Adipose tissue (tissue), 3 donors: ENCODE results near the gene ABT1. TPM values are rescaled to one million over a fixed set of nuclear protein-coding genes. Genes with fewer than 3 reads are reported as not detected.

Source experiments
- polyA plus RNA-seq, 3 donors: library from polyadenylated mRNA; stranded (reverse); fragments of 200-250 nt; gene quantifications; one replicate each; pipeline ENCODE4 v1.2.3, GENCODE V29; 2013
- donor health status: healthy with polysubstance abuse.
- donor health status: Bipolar disorder and iron deficiency.
- donor health status: healthy.

Gene ABT1
- polyA plus RNA-seq, 3 donors, result 8.1 to 16.3 (median 11.8) TPM

Other genes with a start within 250 kb of the ABT1 start
- gene BTN3A2, start 231.8 kb upstream of the ABT1 start, polyA plus RNA-seq, result 10 to 100 TPM; 13.0 to 22.0 (median 15.6) TPM
- 1 to 10 TPM; 2.4 to 4.5 (median 4.2) TPM for gene BTN2A2, start 213.8 kb upstream of the ABT1 start, polyA plus RNA-seq
- gene BTN3A1, start 194.7 kb upstream of the ABT1 start, polyA plus RNA-seq, result 10 to 100 TPM in 2 of 3 donors, 1 to 10 TPM in 1; 9.8 to 12.8 (median 12.8) TPM
- 10 to 100 TPM in 2 of 3 donors, 1 to 10 TPM in 1; 7.2 to 13.2 (median 10.1) TPM for gene BTN3A3, start 156.4 kb upstream of the ABT1 start, polyA plus RNA-seq
- 10 to 100 TPM in 1 of 3 donors, 1 to 10 TPM in 2; 7.9 to 13.3 (median 9.8) TPM for gene BTN2A1, start 139.0 kb upstream of the ABT1 start, polyA plus RNA-seq
- gene BTN1A1, start 96.7 kb upstream of the ABT1 start, polyA plus RNA-seq, result not detected
- gene HMGN4, start 58.6 kb upstream of the ABT1 start, polyA plus RNA-seq, result 10 to 100 TPM; 21.4 to 49.5 (median 38.5) TPM
- 1 to 10 TPM; 3.8 to 7.2 (median 4.3) TPM for gene ZNF322, start 62.8 kb downstream of the ABT1 start, polyA plus RNA-seq